Fibroblast of lung (primary cell): ENCODE data around the gene TSPAN11. TPM values are rescaled to one million over a fixed set of nuclear protein-coding genes. Genes with fewer than 3 reads are reported as not detected.

Experiments
- DNase-seq, 2 donors: peaks; one replicate each; pipeline versions ENCODE4 v3.0.0 to v3.0.0-alpha.2; 2010; ENCODE audit warnings: low read depth in 2 of 2
- H2AFZ ChIP-seq: 2 replicates; pipeline ENCODE4 v1.5.1; 2012; ENCODE audit warnings: low read length, control low read depth, inconsistent platforms
- H3K27ac ChIP-seq: 2 replicates; pipeline ENCODE4 v1.5.1; 2011; ENCODE audit warnings: low read length, control low read depth; ENCODE audit not compliant: insufficient read depth
- H3K27me3 ChIP-seq: 2 replicates; pipeline ENCODE4 v1.5.1; 2011; ENCODE audit warnings: mild to moderate bottlenecking, low read length; ENCODE audit not compliant: control insufficient read depth, insufficient read depth
- H3K36me3 ChIP-seq: 2 replicates; pipeline ENCODE4 v1.5.1; 2011; ENCODE audit warnings: low read length; ENCODE audit not compliant: control insufficient read depth, insufficient read depth
- H3K4me1 ChIP-seq: 2 replicates; pipeline ENCODE4 v1.5.1; 2011; ENCODE audit warnings: low read length; ENCODE audit not compliant: control insufficient read depth, insufficient read depth; ENCODE audit errors: extremely low read depth
- H3K4me2 ChIP-seq: 2 replicates; pipeline ENCODE4 v1.5.1; 2011; ENCODE audit warnings: low read length, control low read depth; ENCODE audit not compliant: insufficient read depth; ENCODE audit errors: extremely low read depth
- H3K4me3 ChIP-seq, 4 experiments: fragments of 200-600 bp in 1 of 4; sonication (generic) in 1 of 4; replicated peaks in 1 of 4; 2 replicates each; pipeline ENCODE4 v1.5.1; 2011 to 2016; ENCODE audit warnings: low read length in 4 of 4, low read depth in 3 of 4, mild to moderate bottlenecking in 3 of 4, control low read depth in 2 of 4, inconsistent platforms in 1 of 4, mixed read lengths in 1 of 4; ENCODE audit not compliant: insufficient read depth in 1 of 4; ENCODE audit errors: control extremely low read depth in 1 of 4
- H3K79me2 ChIP-seq: 2 replicates; pipeline ENCODE4 v1.5.1; 2012; ENCODE audit warnings: mild to moderate bottlenecking, low read length, inconsistent platforms; ENCODE audit not compliant: control insufficient read depth, insufficient read depth
- H3K9ac ChIP-seq: 2 replicates; pipeline ENCODE4 v1.5.1; 2011; ENCODE audit warnings: mild to moderate bottlenecking, low read length, control low read depth; ENCODE audit not compliant: insufficient read depth
- H3K9me3 ChIP-seq: 2 replicates; pipeline ENCODE4 v1.5.1; 2012; ENCODE audit warnings: low read depth, low read length; ENCODE audit not compliant: control insufficient read depth, insufficient read depth
- H4K20me1 ChIP-seq: 2 replicates; pipeline ENCODE4 v1.5.1; 2011; ENCODE audit warnings: low read length; ENCODE audit not compliant: control insufficient read depth, insufficient read depth; ENCODE audit errors: extremely low read depth
- EZH2 ChIP-seq: IDR thresholded peaks from 2 replicates; pipeline ENCODE4 v1.5.1; 2012; ENCODE audit warnings: low read length, control low read depth, mild to moderate bottlenecking; ENCODE audit errors: missing control alignments
- polyA plus RNA-seq, 2 donors: library from polyadenylated mRNA; depleted of rRNA in 1 of 2; stranded (reverse) in 1 of 2; unstranded in 1 of 2; fragments of >200 nt; gene quantifications; 2 replicates each; pipeline ENCODE4 v1.2.1, GENCODE V29; 2011 to 2012; ENCODE audit warnings: missing spikeins in 1 of 2
- total RNA-seq: library from RNA; depleted of rRNA; stranded (reverse); fragments of >200 nt; gene quantifications from 2 replicates; pipeline ENCODE4 v1.2.1, GENCODE V29; 2014
- TF ChIP-seq, protein P1 (sequence below), 2 donors: IDR thresholded peaks in 1 of 2; conservative IDR thresholded peaks in 1 of 2; 1 replicate in 1 of 2; 2 replicates in 1 of 2; pipeline ENCODE4 v1.5.1; 2011 to 2012; ENCODE audit warnings: low read length in 2 of 2, control low read depth in 1 of 2, inconsistent platforms in 1 of 2, low read depth in 1 of 2, mild to moderate bottlenecking in 1 of 2

Gene TSPAN11
- total and polyA plus RNA-seq, 2 donors (not counting 1 experiment from before 2014, with no cell fraction given) = 0.02 to 2.6 TPM

DNA sequence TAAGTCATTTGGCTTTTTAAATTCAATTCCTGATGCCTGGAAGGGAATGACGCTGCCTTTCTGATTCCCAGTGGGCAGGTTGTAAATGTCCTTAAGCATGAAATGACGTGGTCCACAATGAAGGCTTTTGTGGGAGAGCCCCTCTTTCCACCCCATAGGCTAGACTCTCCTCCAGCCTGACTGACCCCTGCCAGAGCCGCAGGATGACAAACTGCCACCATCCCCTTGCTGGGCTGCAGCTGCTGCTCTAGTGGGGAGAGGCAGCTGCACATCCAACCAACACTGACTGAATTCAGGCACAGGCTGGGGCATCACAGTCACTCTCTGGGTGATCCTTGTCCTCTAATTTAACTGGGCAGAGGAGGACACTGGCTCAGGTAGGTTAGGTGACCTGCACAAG lies 6.3 kb downstream of the TSPAN11 start:
- Histone ChIP-seq H3K79me2 (no peaks in the 10 kb centered on the region), H3K36me3 (no peaks in the 10 kb centered on the region), H3K4me2 (no peak overlapping the region), H3K9ac (no peak overlapping the region), H4K20me1 (no peaks in the 10 kb centered on the region), H3K9me3 (no peaks in the 10 kb centered on the region), H3K4me3 (no peak overlapping the region), H3K4me1 (no peaks in the 10 kb centered on the region), H2AFZ (no peak overlapping the region), H3K27me3 (peaks cover 4% of the 10 kb centered on the region), H3K27ac (no peak overlapping the region)
- TF ChIP-seq, protein P1, sequence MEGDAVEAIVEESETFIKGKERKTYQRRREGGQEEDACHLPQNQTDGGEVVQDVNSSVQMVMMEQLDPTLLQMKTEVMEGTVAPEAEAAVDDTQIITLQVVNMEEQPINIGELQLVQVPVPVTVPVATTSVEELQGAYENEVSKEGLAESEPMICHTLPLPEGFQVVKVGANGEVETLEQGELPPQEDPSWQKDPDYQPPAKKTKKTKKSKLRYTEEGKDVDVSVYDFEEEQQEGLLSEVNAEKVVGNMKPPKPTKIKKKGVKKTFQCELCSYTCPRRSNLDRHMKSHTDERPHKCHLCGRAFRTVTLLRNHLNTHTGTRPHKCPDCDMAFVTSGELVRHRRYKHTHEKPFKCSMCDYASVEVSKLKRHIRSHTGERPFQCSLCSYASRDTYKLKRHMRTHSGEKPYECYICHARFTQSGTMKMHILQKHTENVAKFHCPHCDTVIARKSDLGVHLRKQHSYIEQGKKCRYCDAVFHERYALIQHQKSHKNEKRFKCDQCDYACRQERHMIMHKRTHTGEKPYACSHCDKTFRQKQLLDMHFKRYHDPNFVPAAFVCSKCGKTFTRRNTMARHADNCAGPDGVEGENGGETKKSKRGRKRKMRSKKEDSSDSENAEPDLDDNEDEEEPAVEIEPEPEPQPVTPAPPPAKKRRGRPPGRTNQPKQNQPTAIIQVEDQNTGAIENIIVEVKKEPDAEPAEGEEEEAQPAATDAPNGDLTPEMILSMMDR (conservative IDR thresholded peaks at IDR 0.05 in 1 of 2, IDR thresholded peaks at IDR 0.05 in 1 of 2; ENCODE audit: low read depth in 1 of 2, low read length in 2 of 2) = no peak
- no peak for TF ChIP-seq EZH2
- DNase-seq = no peak

DNA sequence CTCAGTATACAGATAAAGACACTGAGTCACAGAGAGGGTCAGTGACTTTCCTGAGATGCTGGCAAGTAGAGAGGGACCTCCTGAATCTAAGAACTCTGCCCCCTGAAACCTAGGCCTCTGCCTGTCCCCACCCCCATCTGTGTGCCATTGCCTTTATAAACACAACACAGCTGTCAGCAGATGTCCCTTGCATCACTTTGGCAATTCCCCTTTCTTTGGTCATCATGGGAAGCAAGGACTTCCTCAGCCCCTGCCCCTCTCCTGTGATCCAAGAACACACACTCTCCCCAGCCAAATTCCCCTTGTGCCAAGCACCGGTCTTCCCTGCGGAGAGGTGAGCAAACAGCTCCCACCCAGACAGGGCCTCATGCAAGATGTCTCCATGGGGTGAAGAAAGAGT lies 8.3 kb downstream of the TSPAN11 start:
- no peak overlapping the region for H2AFZ ChIP-seq
- no peaks in the 10 kb centered on the region for H3K9me3 ChIP-seq
- TF ChIP-seq, protein P1 (conservative IDR thresholded peaks at IDR 0.05 in 1 of 2, IDR thresholded peaks at IDR 0.05 in 1 of 2; ENCODE audit: low read depth in 1 of 2, low read length in 2 of 2) = no peak
- TF ChIP-seq EZH2 = no peak
- H3K4me1 ChIP-seq = no peaks in the 10 kb centered on the region
- no peak overlapping the region for H3K9ac ChIP-seq
- DNase-seq = no peak
- H3K27ac ChIP-seq = no peak overlapping the region
- H3K4me2 ChIP-seq = no peak overlapping the region
- H3K79me2 ChIP-seq = no peaks in the 10 kb centered on the region
- H3K27me3 ChIP-seq = no peaks in the 10 kb centered on the region
- no peak overlapping the region for H3K4me3 ChIP-seq
- H4K20me1 ChIP-seq = no peaks in the 10 kb centered on the region
- no peaks in the 10 kb centered on the region for H3K36me3 ChIP-seq

DNA sequence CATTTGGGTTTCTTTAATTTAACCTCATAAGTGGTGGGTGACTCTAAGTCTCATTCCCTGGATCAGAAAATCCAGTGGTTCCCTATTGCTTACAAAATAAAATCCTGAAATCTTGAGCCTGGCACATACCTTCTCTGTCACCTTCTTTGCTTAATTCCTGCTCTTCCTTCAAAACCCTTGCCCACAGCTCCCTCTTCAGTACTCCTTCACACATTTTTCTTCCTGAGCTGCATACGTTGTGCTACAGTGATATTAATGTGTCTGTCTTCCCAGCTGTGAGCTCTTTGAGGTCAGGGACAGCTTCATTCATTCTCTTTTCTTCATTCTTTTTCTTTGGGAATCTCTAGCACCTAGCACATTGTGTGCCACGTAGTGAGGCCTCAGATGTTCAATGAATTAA lies 9.5 kb downstream of the TSPAN11 start:
- Histone ChIP-seq H3K36me3 (no peaks in the 10 kb centered on the region), H3K9ac (no peak overlapping the region)
- DNase-seq = no peak

More for the DNA sequence above, 9.5 kb downstream of the TSPAN11 start:
- H4K20me1 ChIP-seq = no peaks in the 10 kb centered on the region
- H3K9me3 ChIP-seq = no peaks in the 10 kb centered on the region
- no peaks in the 10 kb centered on the region for H3K79me2 ChIP-seq
- no peak overlapping the region for H3K4me3 ChIP-seq
- no peaks in the 10 kb centered on the region for H3K27me3 ChIP-seq
- H2AFZ ChIP-seq = no peak overlapping the region
- H3K27ac ChIP-seq = no peak overlapping the region
- no peaks in the 10 kb centered on the region for H3K4me1 ChIP-seq
- H3K4me2 ChIP-seq = no peak overlapping the region
- TF ChIP-seq, protein P1 (conservative IDR thresholded peaks at IDR 0.05 in 1 of 2, IDR thresholded peaks at IDR 0.05 in 1 of 2; ENCODE audit: low read depth in 1 of 2, low read length in 2 of 2) = no peak
- TF ChIP-seq EZH2 = no peak
